GM18873 (cell line): ENCODE measurements around the gene BAG5.
"Not testable (repeated sequence)": the region's sequence is repeated elsewhere in the genome, so short reads cannot be mapped to it uniquely, and the experiment has no call there.

Experiments used
- ATAC-seq: cut with Tn5 transposase; IDR thresholded peaks from one replicate; pipeline ENCODE4 v1.9.1; 2021; ENCODE audit warnings: mild to moderate bottlenecking, moderate library complexity, moderate number of reproducible peaks; ENCODE audit not compliant: unreplicated experiment, low FRiP score

BAG5 gene

GRCh38 chr14:103512701-103513611, 49.5 kb downstream of the BAG5 start:
- no peak for ATAC-seq

DNA sequence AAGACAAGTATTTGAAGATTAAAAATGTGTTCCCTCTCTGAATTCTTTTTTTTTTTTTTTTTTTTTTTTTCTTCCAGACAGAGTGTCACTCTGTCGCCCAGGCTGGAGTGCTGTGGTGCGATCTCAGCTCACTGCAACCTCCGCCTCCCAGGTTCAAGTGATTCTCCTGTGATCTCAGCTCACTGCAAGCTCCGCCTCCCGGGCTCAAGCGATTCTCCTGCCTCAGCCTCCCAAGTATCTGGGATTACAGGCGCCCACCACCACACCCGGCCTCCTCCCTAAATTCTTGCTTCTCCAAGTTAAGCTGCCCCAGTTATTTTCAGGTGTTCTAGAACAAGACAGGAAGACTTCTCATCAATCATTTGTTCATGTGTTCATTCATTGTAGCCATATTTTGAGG, 50.3 kb downstream of the BAG5 start:
- ATAC-seq, result not testable (repeated sequence)

- no peak for ATAC-seq
Observed at GRCh38 chr14:103510724-103511693, 51.4 kb downstream of the BAG5 start.

DNA sequence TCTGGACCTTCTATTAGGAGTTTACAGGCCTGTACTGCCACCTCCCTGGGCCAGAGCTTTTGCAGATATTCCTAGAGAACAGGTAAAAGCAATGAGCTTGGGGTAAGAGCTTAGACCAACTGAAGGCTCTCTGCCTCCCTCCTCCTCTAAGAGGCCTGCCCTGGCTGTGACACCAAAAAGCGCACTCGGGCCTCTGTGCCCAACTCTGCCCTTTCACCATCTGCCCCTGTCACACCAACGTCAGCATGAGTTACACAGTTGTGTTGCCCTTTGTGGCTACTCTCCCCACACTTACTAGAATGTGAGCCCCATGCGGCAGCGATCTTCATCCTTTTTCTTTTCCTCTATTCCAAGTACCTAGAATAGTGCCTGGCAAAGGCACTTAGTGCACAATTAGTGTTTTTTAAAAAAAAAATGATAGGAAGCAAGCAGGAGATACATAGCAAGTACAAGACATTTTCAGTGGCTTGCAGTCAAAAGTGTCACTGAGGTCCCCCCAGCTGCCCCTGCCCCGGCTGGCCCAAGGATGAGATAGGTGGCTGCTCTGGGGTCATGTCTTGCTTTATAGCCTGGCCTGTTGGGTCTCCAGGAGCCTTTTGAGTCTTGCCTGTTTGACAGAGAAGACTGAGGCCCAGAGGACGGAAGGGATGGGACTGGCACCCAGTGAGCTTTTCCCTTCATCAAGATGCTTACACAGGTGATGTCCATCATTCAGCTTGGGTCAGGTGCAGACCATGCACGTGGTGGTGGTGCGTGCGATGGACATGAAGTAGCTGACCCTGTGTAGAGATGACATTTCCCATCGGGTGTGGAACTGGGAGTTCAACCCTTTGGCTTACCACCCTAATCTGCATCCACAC, 52.4 kb downstream of the BAG5 start:
- ATAC-seq, result no peak

DNA sequence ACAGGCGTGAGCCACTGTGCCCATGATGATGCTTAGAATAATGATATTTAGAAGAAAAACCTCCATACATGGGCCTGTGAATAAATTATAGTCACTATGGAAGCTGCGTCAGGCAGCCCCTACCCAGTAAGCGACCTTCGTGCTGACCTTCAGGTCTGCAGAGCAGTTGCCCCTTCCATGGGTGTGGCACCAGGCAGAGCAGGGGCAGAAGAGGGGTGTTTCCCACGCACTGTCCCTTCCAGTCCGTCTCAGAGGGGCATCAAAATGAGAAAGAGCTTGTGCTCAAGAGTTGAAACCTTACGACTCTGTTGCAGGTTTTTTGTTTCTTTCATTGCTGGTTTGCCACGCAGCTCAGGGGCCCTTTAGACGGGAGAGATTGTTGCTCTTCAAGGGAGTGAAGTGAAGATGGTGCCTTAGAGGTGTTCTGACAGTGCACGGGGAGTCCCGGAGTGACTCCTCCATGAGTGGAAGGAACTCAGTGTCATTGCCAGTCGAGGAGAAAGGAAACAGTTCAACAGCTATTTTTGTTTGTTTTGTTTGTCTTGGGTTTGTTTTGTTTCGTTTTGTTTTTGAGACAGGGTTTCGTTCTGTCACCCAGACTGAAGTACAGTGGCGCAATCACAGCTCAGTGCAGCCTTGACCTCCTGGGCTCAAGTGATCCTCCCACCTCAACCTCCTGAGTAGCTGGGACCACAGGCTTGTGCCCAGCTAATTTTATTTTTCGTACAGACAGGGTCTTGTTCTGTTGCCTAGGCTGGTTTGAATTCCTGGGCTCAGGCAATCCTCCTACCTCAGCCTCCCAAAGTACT, 53.7 kb downstream of the BAG5 start:
- ATAC-seq, result no peak

GRCh38 chr14:103507751-103508150, 54.7 kb downstream of the BAG5 start:
- no peak for ATAC-seq
